LNCaP clone FGC (cell line): Measurements from ENCODE around the gene CACNG5.

Experiments used
- DNase-seq: peaks from one replicate; pipeline ENCODE4 v3.0.0-alpha.2; 2011; ENCODE audit warnings: low read depth
- H3K4me3 ChIP-seq: 2 replicates; pipeline ENCODE4 v1.5.1; 2011; ENCODE audit warnings: mild to moderate bottlenecking, low read depth, low read length, control low read depth
- CTCF ChIP-seq: IDR thresholded peaks from 2 replicates; pipeline ENCODE4 v1.5.1; 2012; ENCODE audit warnings: mild to moderate bottlenecking; ENCODE audit not compliant: control insufficient read depth, insufficient read depth; ENCODE audit errors: extremely low read depth

The CACNG5 gene

GRCh38 chr17:66923886-66924285 is 89.0 kb downstream of the CACNG5 start:
- H3K4me3 ChIP-seq, result no peak overlapping the region
- no peak for TF ChIP-seq CTCF

GRCh38 chr17:66925811-66926500 is 91.0 kb downstream of the CACNG5 start:
- H3K4me3 ChIP-seq, result no peak overlapping the region
- DNase-seq, result no peak
- TF ChIP-seq CTCF, result no peak

More at GRCh38 chr17:66923886-66924285, 89.0 kb downstream of the CACNG5 start:
- no peak for DNase-seq

- H3K4me3 ChIP-seq, result no peak overlapping the region
- no peak for TF ChIP-seq CTCF
- no peak for DNase-seq
Measured at GRCh38 chr17:66928949-66929348, 94.0 kb downstream of the CACNG5 start.

- no peak for DNase-seq
- H3K4me3 ChIP-seq, result no peak overlapping the region
- TF ChIP-seq CTCF, result no peak
Measured at GRCh38 chr17:66929591-66929990, 94.7 kb downstream of the CACNG5 start.

GRCh38 chr17:66930933-66931332 is 96.0 kb downstream of the CACNG5 start:
- TF ChIP-seq CTCF, result no peak
- H3K4me3 ChIP-seq, result no peak overlapping the region
- no peak for DNase-seq

- no peak for DNase-seq
- no peak for TF ChIP-seq CTCF
- H3K4me3 ChIP-seq, result no peak overlapping the region
Measured at GRCh38 chr17:66932311-66932710, 97.4 kb downstream of the CACNG5 start.

GRCh38 chr17:66934040-66934439 is 99.1 kb downstream of the CACNG5 start:
- DNase-seq, result no peak
- no peak overlapping the region for H3K4me3 ChIP-seq
- TF ChIP-seq CTCF, result no peak
